Measurements from ENCODE around the gene CXorf38. TPM values are rescaled to one million over a fixed set of nuclear protein-coding genes. Genes with fewer than 3 reads are reported as not detected.

Gene CXorf38
- total and polyA plus RNA-seq, 2 experiments from 2014 or later: 6.5 to 8.8 TPM

DNA sequence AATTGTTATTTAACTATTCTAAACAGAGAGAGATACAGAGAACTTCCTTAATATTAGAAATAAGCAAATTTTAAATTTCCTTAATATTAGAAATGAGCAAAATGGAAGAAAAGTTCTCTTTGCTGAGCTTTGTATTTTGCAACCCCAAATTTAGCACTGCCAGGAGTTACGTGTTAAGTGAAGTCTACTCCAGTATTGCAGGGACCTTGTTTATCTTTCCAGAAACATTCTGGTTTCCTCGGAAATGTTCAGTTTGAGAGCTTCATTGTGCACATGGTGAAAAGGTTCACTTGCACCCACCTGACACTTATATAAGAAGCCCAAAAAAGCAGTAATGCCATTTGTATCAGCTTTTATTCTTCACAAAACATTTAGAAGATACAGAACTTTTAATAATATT lies 6.2 kb upstream of the CXorf38 start:
- Histone ChIP-seq H3K79me2 (replicated peaks; ENCODE audit: insufficient read depth) (no peaks in the 10 kb centered on the region), H4K20me1 (replicated peaks; ENCODE audit: insufficient read depth) (no peaks in the 10 kb centered on the region), H3K4me3 (no peak overlapping the region), H3K27ac (ENCODE audit: low read depth) (no peak overlapping the region), H3K9me2 (ENCODE audit: insufficient read depth) (no peaks in the 10 kb centered on the region), H3K27me3 (ENCODE audit: insufficient read depth) (no peaks in the 10 kb centered on the region), H3K4me1 (ENCODE audit: insufficient read depth) (no peaks in the 10 kb centered on the region), H3F3A (replicated peaks; ENCODE audit: low read depth) (0 out of 2 replicates have a peak, but pooled peaks cover 2% of the 10 kb centered on the region), H3K4me2 (no peak overlapping the region), H2AFZ (no peak overlapping the region), H3K36me3 (ENCODE audit: insufficient read depth) (peaks cover 5% of the 10 kb centered on the region; the same call in 1 of the 2 replicates)
- Mint-ChIP-seq H3K36me3 (ENCODE audit: low read depth) (peaks cover 37% of the 10 kb centered on the region), H3K9me3 (no peaks in the 10 kb centered on the region), H3K27ac (no peak overlapping the region), H3K4me3 (no peak overlapping the region), H3K4me1 (no peaks in the 10 kb centered on the region; the same call in 2 of the 3 replicates), H3K27me3 (ENCODE audit: insufficient read depth, low read depth, poor library complexity) (peaks cover 3% of the 10 kb centered on the region)
- ATAC-seq (no peak), DNase-seq (ENCODE audit: low spot score) (no peak)
- TF ChIP-seq ZNF331 (CRISPR knock-in tag; IDR thresholded peaks at IDR 0.05; ENCODE audit: low read depth): no peak
- TF ChIP-seq, protein P1, sequence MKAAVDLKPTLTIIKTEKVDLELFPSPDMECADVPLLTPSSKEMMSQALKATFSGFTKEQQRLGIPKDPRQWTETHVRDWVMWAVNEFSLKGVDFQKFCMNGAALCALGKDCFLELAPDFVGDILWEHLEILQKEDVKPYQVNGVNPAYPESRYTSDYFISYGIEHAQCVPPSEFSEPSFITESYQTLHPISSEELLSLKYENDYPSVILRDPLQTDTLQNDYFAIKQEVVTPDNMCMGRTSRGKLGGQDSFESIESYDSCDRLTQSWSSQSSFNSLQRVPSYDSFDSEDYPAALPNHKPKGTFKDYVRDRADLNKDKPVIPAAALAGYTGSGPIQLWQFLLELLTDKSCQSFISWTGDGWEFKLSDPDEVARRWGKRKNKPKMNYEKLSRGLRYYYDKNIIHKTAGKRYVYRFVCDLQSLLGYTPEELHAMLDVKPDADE (IDR thresholded peaks at IDR 0.05): no peak
- TF ChIP-seq, protein P2, sequence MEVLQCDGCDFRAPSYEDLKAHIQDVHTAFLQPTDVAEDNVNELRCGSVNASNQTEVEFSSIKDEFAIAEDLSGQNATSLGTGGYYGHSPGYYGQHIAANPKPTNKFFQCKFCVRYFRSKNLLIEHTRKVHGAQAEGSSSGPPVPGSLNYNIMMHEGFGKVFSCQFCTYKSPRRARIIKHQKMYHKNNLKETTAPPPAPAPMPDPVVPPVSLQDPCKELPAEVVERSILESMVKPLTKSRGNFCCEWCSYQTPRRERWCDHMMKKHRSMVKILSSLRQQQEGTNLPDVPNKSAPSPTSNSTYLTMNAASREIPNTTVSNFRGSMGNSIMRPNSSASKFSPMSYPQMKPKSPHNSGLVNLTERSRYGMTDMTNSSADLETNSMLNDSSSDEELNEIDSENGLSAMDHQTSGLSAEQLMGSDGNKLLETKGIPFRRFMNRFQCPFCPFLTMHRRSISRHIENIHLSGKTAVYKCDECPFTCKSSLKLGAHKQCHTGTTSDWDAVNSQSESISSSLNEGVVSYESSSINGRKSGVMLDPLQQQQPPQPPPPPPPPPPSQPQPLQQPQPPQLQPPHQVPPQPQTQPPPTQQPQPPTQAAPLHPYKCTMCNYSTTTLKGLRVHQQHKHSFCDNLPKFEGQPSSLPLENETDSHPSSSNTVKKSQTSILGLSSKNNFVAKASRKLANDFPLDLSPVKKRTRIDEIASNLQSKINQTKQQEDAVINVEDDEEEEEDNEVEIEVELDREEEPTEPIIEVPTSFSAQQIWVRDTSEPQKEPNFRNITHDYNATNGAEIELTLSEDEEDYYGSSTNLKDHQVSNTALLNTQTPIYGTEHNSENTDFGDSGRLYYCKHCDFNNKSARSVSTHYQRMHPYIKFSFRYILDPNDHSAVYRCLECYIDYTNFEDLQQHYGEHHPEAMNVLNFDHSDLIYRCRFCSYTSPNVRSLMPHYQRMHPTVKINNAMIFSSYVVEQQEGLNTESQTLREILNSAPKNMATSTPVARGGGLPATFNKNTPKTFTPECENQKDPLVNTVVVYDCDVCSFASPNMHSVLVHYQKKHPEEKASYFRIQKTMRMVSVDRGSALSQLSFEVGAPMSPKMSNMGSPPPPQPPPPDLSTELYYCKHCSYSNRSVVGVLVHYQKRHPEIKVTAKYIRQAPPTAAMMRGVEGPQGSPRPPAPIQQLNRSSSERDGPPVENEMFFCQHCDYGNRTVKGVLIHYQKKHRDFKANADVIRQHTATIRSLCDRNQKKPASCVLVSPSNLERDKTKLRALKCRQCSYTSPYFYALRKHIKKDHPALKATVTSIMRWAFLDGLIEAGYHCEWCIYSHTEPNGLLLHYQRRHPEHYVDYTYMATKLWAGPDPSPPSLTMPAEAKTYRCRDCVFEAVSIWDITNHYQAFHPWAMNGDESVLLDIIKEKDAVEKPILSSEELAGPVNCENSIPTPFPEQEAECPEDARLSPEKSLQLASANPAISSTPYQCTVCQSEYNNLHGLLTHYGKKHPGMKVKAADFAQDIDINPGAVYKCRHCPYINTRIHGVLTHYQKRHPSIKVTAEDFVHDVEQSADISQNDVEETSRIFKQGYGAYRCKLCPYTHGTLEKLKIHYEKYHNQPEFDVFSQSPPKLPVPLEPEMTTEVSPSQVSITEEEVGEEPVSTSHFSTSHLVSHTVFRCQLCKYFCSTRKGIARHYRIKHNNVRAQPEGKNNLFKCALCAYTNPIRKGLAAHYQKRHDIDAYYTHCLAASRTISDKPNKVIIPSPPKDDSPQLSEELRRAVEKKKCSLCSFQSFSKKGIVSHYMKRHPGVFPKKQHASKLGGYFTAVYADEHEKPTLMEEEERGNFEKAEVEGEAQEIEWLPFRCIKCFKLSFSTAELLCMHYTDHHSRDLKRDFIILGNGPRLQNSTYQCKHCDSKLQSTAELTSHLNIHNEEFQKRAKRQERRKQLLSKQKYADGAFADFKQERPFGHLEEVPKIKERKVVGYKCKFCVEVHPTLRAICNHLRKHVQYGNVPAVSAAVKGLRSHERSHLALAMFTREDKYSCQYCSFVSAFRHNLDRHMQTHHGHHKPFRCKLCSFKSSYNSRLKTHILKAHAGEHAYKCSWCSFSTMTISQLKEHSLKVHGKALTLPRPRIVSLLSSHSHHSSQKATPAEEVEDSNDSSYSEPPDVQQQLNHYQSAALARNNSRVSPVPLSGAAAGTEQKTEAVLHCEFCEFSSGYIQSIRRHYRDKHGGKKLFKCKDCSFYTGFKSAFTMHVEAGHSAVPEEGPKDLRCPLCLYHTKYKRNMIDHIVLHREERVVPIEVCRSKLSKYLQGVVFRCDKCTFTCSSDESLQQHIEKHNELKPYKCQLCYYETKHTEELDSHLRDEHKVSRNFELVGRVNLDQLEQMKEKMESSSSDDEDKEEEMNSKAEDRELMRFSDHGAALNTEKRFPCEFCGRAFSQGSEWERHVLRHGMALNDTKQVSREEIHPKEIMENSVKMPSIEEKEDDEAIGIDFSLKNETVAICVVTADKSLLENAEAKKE (CRISPR knock-in tag; IDR thresholded peaks at IDR 0.05): no peak
- no peak for TF ChIP-seq ZNF114 (CRISPR knock-in tag; IDR thresholded peaks at IDR 0.05)
- TF ChIP-seq, protein P3, sequence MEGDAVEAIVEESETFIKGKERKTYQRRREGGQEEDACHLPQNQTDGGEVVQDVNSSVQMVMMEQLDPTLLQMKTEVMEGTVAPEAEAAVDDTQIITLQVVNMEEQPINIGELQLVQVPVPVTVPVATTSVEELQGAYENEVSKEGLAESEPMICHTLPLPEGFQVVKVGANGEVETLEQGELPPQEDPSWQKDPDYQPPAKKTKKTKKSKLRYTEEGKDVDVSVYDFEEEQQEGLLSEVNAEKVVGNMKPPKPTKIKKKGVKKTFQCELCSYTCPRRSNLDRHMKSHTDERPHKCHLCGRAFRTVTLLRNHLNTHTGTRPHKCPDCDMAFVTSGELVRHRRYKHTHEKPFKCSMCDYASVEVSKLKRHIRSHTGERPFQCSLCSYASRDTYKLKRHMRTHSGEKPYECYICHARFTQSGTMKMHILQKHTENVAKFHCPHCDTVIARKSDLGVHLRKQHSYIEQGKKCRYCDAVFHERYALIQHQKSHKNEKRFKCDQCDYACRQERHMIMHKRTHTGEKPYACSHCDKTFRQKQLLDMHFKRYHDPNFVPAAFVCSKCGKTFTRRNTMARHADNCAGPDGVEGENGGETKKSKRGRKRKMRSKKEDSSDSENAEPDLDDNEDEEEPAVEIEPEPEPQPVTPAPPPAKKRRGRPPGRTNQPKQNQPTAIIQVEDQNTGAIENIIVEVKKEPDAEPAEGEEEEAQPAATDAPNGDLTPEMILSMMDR (conservative IDR thresholded peaks at IDR 0.05; ENCODE audit: low read depth in 2 of 2): no peak
- no peak for TF ChIP-seq STAT1 (IDR thresholded peaks at IDR 0.05; ENCODE audit: unreplicated experiment)
- TF ChIP-seq, protein P4, sequence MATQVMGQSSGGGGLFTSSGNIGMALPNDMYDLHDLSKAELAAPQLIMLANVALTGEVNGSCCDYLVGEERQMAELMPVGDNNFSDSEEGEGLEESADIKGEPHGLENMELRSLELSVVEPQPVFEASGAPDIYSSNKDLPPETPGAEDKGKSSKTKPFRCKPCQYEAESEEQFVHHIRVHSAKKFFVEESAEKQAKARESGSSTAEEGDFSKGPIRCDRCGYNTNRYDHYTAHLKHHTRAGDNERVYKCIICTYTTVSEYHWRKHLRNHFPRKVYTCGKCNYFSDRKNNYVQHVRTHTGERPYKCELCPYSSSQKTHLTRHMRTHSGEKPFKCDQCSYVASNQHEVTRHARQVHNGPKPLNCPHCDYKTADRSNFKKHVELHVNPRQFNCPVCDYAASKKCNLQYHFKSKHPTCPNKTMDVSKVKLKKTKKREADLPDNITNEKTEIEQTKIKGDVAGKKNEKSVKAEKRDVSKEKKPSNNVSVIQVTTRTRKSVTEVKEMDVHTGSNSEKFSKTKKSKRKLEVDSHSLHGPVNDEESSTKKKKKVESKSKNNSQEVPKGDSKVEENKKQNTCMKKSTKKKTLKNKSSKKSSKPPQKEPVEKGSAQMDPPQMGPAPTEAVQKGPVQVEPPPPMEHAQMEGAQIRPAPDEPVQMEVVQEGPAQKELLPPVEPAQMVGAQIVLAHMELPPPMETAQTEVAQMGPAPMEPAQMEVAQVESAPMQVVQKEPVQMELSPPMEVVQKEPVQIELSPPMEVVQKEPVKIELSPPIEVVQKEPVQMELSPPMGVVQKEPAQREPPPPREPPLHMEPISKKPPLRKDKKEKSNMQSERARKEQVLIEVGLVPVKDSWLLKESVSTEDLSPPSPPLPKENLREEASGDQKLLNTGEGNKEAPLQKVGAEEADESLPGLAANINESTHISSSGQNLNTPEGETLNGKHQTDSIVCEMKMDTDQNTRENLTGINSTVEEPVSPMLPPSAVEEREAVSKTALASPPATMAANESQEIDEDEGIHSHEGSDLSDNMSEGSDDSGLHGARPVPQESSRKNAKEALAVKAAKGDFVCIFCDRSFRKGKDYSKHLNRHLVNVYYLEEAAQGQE (IDR thresholded peaks at IDR 0.05; ENCODE audit: unreplicated experiment): no peak
- no peak for TF ChIP-seq POLR2AphosphoS5 (IDR thresholded peaks at IDR 0.05; ENCODE audit: low read depth)
- TF ChIP-seq EZH2 (IDR thresholded peaks at IDR 0.05; ENCODE audit: low read depth, unreplicated experiment): no peak
- no peak for TF ChIP-seq NANOG (IDR thresholded peaks at IDR 0.05; ENCODE audit: borderline replicate concordance)
- TF ChIP-seq EZH2phosphoT487 (IDR thresholded peaks at IDR 0.05; ENCODE audit: unreplicated experiment): no peak
- no peak for TF ChIP-seq JUNB (IDR thresholded peaks at IDR 0.05; ENCODE audit: unreplicated experiment)
- TF ChIP-seq CREB1 (CRISPR knock-in tag; IDR thresholded peaks at IDR 0.05; ENCODE audit: low read depth): no peak

All from GM23338 (cell line).